ENCODE results near the gene SIX2. TPM values are rescaled to one million over a fixed set of nuclear protein-coding genes. Genes with fewer than 3 reads are reported as not detected.

SIX2 gene
- total and polyA plus RNA-seq, 9 of the 15 experiments (the other 6 are each of a cell fraction or from before 2014, with no cell fraction given), result not detected

DNA sequence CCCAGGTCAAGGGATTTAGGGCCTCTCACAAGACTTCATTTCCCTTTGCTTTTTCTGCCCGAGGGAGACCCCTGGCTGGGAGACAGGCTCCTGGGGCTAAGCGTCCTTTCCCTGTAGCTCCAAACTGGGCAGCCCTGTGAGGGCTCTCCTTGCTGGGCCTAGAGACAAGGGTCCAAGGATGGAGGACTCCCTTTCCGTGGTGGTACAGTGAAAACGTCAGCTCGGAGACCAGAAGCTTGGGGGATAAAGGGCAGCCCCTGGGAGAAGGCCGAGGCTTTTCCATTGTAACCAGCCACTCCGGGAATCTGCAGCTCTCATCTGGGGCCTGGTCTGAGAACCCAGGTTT lies 2.3 kb downstream of the SIX2 start:
- Histone ChIP-seq H3K79me2 (ENCODE audit: control insufficient read depth, insufficient read depth, low read length) (no peaks in the 10 kb centered on the region), H3K9me3 (replicated peaks; ENCODE audit: control insufficient read depth, insufficient read depth, low read depth, low read length) (no peaks in the 10 kb centered on the region), H3K27ac (ENCODE audit: extremely low read depth, low read depth, low read length) (no peak overlapping the region), H4K20me1 (replicated peaks; ENCODE audit: control insufficient read depth, insufficient read depth, low read length) (no peaks in the 10 kb centered on the region; the same call in 1 of the 2 replicates), H3K27me3 (ENCODE audit: control insufficient read depth in 2 of 2, insufficient read depth in 2 of 2, low read length in 2 of 2) (peaks cover 49 to 95% of the 10 kb centered on the region in 2 experiments; a peak in 4 of 5 replicates), H3K4me2 (ENCODE audit: insufficient read depth, low read length) (no peak overlapping the region), H3K9me1 (ENCODE audit: control insufficient read depth, insufficient read depth, low read length) (no peaks in the 10 kb centered on the region), H3K36me3 (ENCODE audit: control insufficient read depth, insufficient read depth, low read length) (no peaks in the 10 kb centered on the region), H3K9ac (ENCODE audit: insufficient read depth in 1 of 2, low read depth in 2 of 2, low read length in 2 of 2) (no peak overlapping the region), H2AFZ (ENCODE audit: low read depth, low read length) (no peak overlapping the region), H3K4me1 (replicated peaks in 1 of 2; ENCODE audit: control insufficient read depth in 2 of 2, insufficient read depth in 2 of 2, low read length in 2 of 2) (peaks cover 0 to 21% of the 10 kb centered on the region in 2 experiments; a peak in 2 of 5 replicates), H3K4me3 (no peak overlapping the region)
- intact Hi-C loops (cut with micrococcal nuclease), result no loop called here
- FAIRE-seq (no peak), ATAC-seq (no peak), DNase-seq (ENCODE audit: extremely low read depth in 1 of 4, low spot score in 3 of 4) (no peak)
- TF ChIP-seq ZNF23 (CRISPR knock-in tag; IDR thresholded peaks at IDR 0.05), result no peak
- BruUV-seq (replicated peaks), result no TSS peak
- in situ Hi-C loops (cut with MboI), result no loop called here
- CTCF ChIA-PET (ENCODE audit: low intra/inter-chr PET ratio), result no interaction called here
- WGBS (ENCODE audit: insufficient coverage, low coverage, missing lambda C conversion rate), result 0% methylated on average over 6 of the region's 7 CpGs
- POLR2A ChIA-PET, result no interaction called here

DNA sequence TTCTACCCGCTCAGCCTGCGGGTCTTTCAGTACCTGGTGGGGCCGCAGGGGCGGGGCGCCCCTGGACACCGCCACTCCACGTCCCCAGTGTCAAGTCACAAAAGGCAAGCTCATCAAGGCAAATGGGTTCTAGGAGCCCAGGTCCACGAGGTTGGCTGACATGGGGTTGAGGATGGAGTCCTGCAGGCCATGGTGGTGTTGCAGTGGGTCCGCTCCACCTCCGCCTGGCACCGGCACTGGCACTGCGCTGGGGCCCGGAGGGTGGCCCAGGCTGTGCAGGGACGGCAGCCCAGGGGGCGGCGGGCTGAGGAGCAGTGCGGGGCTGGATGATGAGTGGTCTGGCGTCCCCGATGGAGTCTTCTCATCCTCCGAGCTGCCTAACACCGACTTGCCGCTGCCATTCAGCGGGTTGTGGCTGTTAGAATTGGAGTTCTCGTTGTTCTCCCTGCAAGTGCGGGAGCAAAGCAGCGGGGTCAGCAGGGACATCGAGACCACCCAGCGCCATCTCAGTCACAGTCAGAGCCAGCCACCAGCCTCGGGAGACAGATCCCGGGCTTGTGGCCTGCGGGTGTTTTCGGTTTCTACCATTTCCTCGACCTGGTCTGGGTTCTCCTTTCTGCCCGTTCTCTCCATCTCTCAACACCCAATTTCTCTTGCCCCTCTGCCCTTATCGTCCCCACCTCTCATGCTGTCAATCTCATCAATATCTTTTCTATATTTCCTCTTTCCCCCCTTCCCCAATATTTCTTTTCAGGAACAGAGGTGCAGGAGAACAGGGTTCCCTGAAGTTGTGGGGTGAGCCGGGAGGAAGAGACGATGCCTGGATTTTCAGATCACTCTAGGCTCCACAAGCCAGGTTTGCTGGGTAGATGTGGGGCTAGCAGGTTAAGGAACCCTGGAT lies 3.0 kb downstream of the SIX2 start:
- CTCF ChIA-PET (ENCODE audit: low intra/inter-chr PET ratio), result no interaction called here
- Histone ChIP-seq H2AFZ (ENCODE audit: low read depth, low read length) (no peak overlapping the region), H3K9me3 (replicated peaks; ENCODE audit: control insufficient read depth, insufficient read depth, low read depth, low read length) (no peaks in the 10 kb centered on the region), H3K27me3 (ENCODE audit: control insufficient read depth in 2 of 2, insufficient read depth in 2 of 2, low read length in 2 of 2) (peaks cover 53 to 96% of the 10 kb centered on the region in 2 experiments; a peak in 4 of 5 replicates), H3K4me1 (replicated peaks in 1 of 2; ENCODE audit: control insufficient read depth in 2 of 2, insufficient read depth in 2 of 2, low read length in 2 of 2) (peaks cover 0 to 23% of the 10 kb centered on the region in 2 experiments; a peak in 2 of 5 replicates), H3K79me2 (ENCODE audit: control insufficient read depth, insufficient read depth, low read length) (no peaks in the 10 kb centered on the region), H3K4me3 (no peak overlapping the region), H3K27ac (ENCODE audit: extremely low read depth, low read depth, low read length) (no peak overlapping the region), H3K36me3 (ENCODE audit: control insufficient read depth, insufficient read depth, low read length) (no peaks in the 10 kb centered on the region), H3K9ac (ENCODE audit: insufficient read depth in 1 of 2, low read depth in 2 of 2, low read length in 2 of 2) (no peak overlapping the region; a peak in 1 of 4 replicates), H3K4me2 (ENCODE audit: insufficient read depth, low read length) (no peak overlapping the region), H3K9me1 (ENCODE audit: control insufficient read depth, insufficient read depth, low read length) (no peaks in the 10 kb centered on the region), H4K20me1 (replicated peaks; ENCODE audit: control insufficient read depth, insufficient read depth, low read length) (no peaks in the 10 kb centered on the region)
- DNase-seq (ENCODE audit: extremely low read depth in 1 of 4, low spot score in 3 of 4) (no peak), ATAC-seq (no peak; the same call in 2 of the 3 replicates), FAIRE-seq (no peak)
- no TSS peak for BruUV-seq (replicated peaks)
- POLR2A ChIA-PET, result no interaction called here
- 5% methylated on average over 34 of the region's 37 CpGs for WGBS (ENCODE audit: insufficient coverage, low coverage, missing lambda C conversion rate)
- intact Hi-C loops (cut with micrococcal nuclease), result no loop called here
- TF ChIP-seq MAFG (tag; conservative IDR thresholded peaks at IDR 0.05), result no peak
- TF ChIP-seq, protein P1, sequence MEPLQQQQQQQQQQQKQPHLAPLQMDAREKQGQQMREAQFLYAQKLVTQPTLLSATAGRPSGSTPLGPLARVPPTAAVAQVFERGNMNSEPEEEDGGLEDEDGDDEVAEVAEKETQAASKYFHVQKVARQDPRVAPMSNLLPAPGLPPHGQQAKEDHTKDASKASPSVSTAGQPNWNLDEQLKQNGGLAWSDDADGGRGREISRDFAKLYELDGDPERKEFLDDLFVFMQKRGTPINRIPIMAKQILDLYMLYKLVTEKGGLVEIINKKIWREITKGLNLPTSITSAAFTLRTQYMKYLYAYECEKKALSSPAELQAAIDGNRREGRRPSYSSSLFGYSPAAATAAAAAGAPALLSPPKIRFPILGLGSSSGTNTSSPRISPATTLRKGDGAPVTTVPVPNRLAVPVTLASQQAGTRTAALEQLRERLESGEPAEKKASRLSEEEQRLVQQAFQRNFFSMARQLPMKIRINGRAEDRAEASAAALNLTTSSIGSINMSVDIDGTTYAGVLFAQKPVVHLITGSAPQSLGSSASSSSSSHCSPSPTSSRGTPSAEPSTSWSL (CRISPR knock-in tag; IDR thresholded peaks at IDR 0.05; ENCODE audit: borderline replicate concordance), result no peak
- no peak for TF ChIP-seq ZNF24 (IDR thresholded peaks at IDR 0.05)
- TF ChIP-seq NUFIP1 (IDR thresholded peaks at IDR 0.05; ENCODE audit: partially characterized antibody), result no peak
- no peak for TF ChIP-seq SPI1 (IDR thresholded peaks at IDR 0.05; ENCODE audit: borderline replicate concordance, low read depth, low read length)
- no peak for TF ChIP-seq TSC22D4 (tag; IDR thresholded peaks at IDR 0.05)
- TF ChIP-seq CC2D1A (IDR thresholded peaks at IDR 0.05), result no peak
- no peak for TF ChIP-seq BACH1 (tag; IDR thresholded peaks at IDR 0.05)
- TF ChIP-seq, protein P2, sequence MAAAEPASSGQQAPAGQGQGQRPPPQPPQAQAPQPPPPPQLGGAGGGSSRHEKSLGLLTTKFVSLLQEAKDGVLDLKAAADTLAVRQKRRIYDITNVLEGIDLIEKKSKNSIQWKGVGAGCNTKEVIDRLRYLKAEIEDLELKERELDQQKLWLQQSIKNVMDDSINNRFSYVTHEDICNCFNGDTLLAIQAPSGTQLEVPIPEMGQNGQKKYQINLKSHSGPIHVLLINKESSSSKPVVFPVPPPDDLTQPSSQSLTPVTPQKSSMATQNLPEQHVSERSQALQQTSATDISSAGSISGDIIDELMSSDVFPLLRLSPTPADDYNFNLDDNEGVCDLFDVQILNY (CRISPR knock-in tag; IDR thresholded peaks at IDR 0.05), result no peak
- TF ChIP-seq NFATC3 (IDR thresholded peaks at IDR 0.05), result no peak
- no peak for TF ChIP-seq SAFB2 (IDR thresholded peaks at IDR 0.05; ENCODE audit: borderline replicate concordance, low read depth, low read length, severe bottlenecking)
- TF ChIP-seq, protein P3, sequence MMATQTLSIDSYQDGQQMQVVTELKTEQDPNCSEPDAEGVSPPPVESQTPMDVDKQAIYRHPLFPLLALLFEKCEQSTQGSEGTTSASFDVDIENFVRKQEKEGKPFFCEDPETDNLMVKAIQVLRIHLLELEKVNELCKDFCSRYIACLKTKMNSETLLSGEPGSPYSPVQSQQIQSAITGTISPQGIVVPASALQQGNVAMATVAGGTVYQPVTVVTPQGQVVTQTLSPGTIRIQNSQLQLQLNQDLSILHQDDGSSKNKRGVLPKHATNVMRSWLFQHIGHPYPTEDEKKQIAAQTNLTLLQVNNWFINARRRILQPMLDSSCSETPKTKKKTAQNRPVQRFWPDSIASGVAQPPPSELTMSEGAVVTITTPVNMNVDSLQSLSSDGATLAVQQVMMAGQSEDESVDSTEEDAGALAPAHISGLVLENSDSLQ (IDR thresholded peaks at IDR 0.05), result no peak
- in situ Hi-C loops (cut with MboI), result no loop called here

Data from K562 (cell line).